ENCODE data around the gene ZMYND15.

DNA sequence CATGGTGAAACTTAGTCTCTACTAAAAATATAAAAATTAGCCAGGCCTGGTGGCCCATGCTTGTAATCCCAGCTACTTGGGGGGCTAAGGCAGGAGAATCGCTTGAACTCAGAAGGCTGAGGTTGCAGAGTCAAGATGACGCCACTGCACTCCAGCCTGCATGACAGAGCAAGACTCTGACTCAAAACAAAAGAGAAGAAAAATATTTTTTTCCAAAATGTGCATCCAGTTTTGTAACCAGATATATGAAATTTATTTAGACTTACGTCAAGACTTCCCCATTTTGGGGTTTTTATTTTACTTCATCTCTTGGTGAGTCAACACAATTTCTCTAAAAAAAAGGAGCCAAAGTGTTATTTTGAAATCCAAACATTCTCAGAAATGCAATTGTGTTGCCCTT is 26.6 kb downstream of the ZMYND15 start:
- TF ChIP-seq, protein P1, sequence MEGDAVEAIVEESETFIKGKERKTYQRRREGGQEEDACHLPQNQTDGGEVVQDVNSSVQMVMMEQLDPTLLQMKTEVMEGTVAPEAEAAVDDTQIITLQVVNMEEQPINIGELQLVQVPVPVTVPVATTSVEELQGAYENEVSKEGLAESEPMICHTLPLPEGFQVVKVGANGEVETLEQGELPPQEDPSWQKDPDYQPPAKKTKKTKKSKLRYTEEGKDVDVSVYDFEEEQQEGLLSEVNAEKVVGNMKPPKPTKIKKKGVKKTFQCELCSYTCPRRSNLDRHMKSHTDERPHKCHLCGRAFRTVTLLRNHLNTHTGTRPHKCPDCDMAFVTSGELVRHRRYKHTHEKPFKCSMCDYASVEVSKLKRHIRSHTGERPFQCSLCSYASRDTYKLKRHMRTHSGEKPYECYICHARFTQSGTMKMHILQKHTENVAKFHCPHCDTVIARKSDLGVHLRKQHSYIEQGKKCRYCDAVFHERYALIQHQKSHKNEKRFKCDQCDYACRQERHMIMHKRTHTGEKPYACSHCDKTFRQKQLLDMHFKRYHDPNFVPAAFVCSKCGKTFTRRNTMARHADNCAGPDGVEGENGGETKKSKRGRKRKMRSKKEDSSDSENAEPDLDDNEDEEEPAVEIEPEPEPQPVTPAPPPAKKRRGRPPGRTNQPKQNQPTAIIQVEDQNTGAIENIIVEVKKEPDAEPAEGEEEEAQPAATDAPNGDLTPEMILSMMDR (IDR thresholded peaks at IDR 0.05), result no peak
- TF ChIP-seq POLR2A (IDR thresholded peaks at IDR 0.05) (no peak), POLR2AphosphoS5 (IDR thresholded peaks at IDR 0.05) (no peak), EP300 (IDR thresholded peaks at IDR 0.05) (no peak)
